ENCODE measurements around the gene CASTOR2. TPM values are rescaled to one million over a fixed set of nuclear protein-coding genes. Genes with fewer than 3 reads are reported as not detected.
A peak's percentile ranks its signal among the peaks of the same experiment; 100 is the strongest.
"Not testable (repeated sequence)": the region's sequence is repeated elsewhere in the genome, so short reads cannot be mapped to it uniquely, and the experiment has no call there.

The CASTOR2 gene
- total RNA-seq (100 to 1,000 TPM in 1 of 9 donors, 10 to 100 TPM in 8; 19.2 to 180 (median 29.1) TPM), polyA plus RNA-seq (10 to 100 TPM in 1 of 2 donors, 1 to 10 TPM in 1; 9.6 to 11.1 TPM)
- long read RNA-seq, donor 1: 0 reads
- long read RNA-seq, donor 2, partial matches to known transcripts: 1 of 1 reads
- long read RNA-seq, donor 2, other reads (novel, unspliced or antisense): 0 of 1 reads
- long read RNA-seq, donor 3, partial matches to known transcripts: 0 of 4 reads
- long read RNA-seq, donor 3, other reads (novel, unspliced or antisense): 3 of 4 reads

DNA sequence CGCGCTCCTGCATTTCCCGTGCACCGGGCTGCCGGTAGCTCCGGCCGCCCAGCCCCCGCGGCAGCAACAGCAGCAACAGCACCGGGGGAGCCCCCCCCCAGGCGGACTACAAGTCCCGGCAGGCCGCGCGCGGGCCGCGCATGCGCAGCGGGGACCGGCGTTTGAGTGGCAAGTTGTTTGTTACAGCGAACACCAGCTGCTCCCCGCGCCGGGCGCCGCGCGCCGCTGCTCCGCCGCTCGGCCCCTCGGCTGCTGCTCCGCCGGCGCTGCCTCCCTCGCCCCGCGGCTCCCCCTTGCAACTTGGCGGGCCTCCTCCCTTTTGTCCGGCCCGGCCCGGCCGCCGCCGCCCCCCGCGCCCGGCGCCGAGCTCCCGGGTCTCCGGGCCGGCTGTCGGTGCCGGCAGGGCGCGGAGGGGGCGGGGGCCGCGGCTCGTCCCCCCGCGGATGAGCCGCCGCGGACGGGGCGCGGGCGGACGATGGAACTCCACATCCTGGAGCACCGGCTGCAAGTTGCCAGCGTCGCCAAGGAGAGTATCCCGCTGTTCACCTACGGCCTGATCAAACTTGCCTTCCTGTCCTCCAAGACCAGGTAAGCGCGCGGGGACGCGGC is at the start of gene CASTOR2:
Gene CASTOR2, plus strand, starts transcription at position 195 of the 609 bp plus-strand sequence. Its CDS starts 281 bp downstream, at position 476.
- H3K27me3 ChIP-seq; H3K27ac ChIP-seq; H3K9me3 ChIP-seq; H3K36me3 ChIP-seq; intact Hi-C loops (cut with DNase I); H3K4me1 ChIP-seq: not testable (repeated sequence)
- DNase-seq: peak; percentile 38 to 74 (median 61)
- ATAC-seq: peak; percentile 81 to 96 (median 94)
- 0 to 2% methylated on average over 16 to 19 of the region's 84 CpGs; no CpG with 5 or more reads in 2 of the 4 donors for WGBS, 4 donors
- peak within 1 kb of the TSS in 9 of 12 donors; percentile 27 to 47 (median 37) for H3K4me3 ChIP-seq

GRCh38 chr7:74922321-74922890 is 42.1 kb upstream of the CASTOR2 start:
- DNase-seq; ATAC-seq; H3K27me3 ChIP-seq; H3K27ac ChIP-seq; H3K4me1 ChIP-seq; H3K4me3 ChIP-seq; H3K9me3 ChIP-seq; H3K36me3 ChIP-seq; intact Hi-C loops (cut with DNase I): not testable (repeated sequence)
- 82 to 89% (median 86%) methylated on average over 6 to 9 of the region's 10 CpGs for WGBS, 4 donors

- H3K36me3 ChIP-seq; DNase-seq; H3K9me3 ChIP-seq; H3K4me1 ChIP-seq; ATAC-seq; H3K27me3 ChIP-seq; H3K4me3 ChIP-seq; H3K27ac ChIP-seq; intact Hi-C loops (cut with DNase I): not testable (repeated sequence)
- 98 to 100% (median 100%) methylated on average over 1 of the region's 1 CpG for WGBS, 4 donors
Measured at GRCh38 chr7:74923644-74924043, 40.9 kb upstream of the CASTOR2 start.

GRCh38 chr7:74926968-74927367 is 37.5 kb upstream of the CASTOR2 start:
- H3K9me3 ChIP-seq; H3K36me3 ChIP-seq; H3K4me3 ChIP-seq; H3K27me3 ChIP-seq; intact Hi-C loops (cut with DNase I); H3K4me1 ChIP-seq; DNase-seq; H3K27ac ChIP-seq; ATAC-seq: not testable (repeated sequence)
- no CpG with 5 or more reads among the region's 1 CpG for WGBS, 4 donors

- 56% methylated on average over 1 of the region's 6 CpGs; no CpG with 5 or more reads in 2 of the 4 donors for WGBS, 4 donors
- intact Hi-C loops (cut with DNase I): not testable (repeated sequence)
Measured at GRCh38 chr7:74931563-74932328, 32.8 kb upstream of the CASTOR2 start.

GRCh38 chr7:74939429-74939828 is 25.1 kb upstream of the CASTOR2 start:
- H3K9me3 ChIP-seq; H3K4me3 ChIP-seq; ATAC-seq; H3K36me3 ChIP-seq; intact Hi-C loops (cut with DNase I); DNase-seq; H3K4me1 ChIP-seq; H3K27ac ChIP-seq; H3K27me3 ChIP-seq: not testable (repeated sequence)
- WGBS, 4 donors: no CpG with 5 or more reads among the region's 2 CpGs

More at GRCh38 chr7:74931563-74932328, 32.8 kb upstream of the CASTOR2 start:
- not testable (repeated sequence) for H3K4me1 ChIP-seq, H3K27me3 ChIP-seq, H3K9me3 ChIP-seq, H3K4me3 ChIP-seq, H3K36me3 ChIP-seq, DNase-seq, H3K27ac ChIP-seq
- ATAC-seq: peak in 3 of 4 donors; percentile 15 to 29 (median 18)

DNA sequence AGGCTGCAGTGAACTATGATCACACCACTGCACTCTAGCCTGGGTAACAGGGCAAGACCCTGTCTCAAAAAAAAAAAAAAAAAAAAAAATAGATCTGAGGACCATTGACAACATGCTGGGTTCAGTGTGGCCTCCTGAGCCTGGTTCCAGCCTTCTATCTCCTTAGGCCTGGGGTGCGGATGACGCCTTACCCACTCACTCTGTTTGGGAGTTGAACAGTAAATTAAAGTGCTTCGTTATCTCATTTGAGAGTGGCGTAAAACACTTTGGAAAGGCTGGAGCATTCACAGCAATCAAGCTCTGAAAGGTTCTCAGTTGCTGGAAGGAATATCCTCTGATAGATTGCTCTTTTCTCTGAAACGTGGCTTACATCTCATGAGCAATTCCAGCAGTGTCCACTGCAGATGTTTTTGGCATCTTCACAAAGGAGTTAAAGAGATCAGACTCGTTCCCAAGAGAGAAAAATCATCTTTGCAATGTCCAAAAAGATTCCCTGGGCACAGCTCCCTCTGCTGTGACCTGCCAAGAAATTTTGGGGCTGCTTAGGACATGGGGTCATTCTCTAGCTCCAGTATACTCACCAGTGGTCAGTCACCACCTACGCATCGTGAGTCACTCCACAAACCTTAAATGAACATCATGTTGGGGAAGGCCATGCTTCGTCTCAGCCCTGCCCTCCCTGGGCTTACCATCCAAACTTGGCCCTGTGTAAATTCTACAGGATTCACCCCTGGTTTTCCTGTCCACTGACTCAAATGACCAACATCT is 23.0 kb upstream of the CASTOR2 start:
- H3K4me3 ChIP-seq; H3K9me3 ChIP-seq; H3K36me3 ChIP-seq; H3K27me3 ChIP-seq; H3K27ac ChIP-seq; H3K4me1 ChIP-seq; intact Hi-C loops (cut with DNase I): not testable (repeated sequence)
- peak in 1 of 5 donors; percentile 27 for DNase-seq
- 84 to 88% methylated on average over 3 to 6 of the region's 9 CpGs; no CpG with 5 or more reads in 2 of the 4 donors for WGBS, 4 donors
- ATAC-seq: peak in 2 of 4 donors; percentile 48 to 67

DNA sequence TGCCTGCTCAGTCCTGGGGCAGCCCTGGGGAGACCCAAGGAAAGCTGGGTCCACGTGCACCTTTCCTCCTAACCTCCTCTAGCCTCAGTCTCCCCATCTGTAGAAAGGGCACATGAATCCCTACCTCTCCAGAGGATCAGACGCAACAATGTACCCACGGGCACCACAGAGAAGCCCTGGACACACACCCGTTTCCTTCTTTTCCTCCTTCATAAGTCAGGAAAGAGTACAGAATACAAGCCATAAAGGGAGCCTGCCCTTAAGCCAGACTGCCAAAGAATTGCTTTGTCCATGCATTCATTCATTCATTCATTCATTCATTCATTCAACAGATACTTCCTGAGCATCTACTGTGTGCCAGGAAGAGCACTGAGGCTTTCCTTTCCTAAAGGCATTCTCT is 20.6 kb upstream of the CASTOR2 start:
- 80 to 88% (median 85%) methylated on average over 3 of the region's 4 CpGs for WGBS, 4 donors
- intact Hi-C loops (cut with DNase I); H3K27ac ChIP-seq; H3K4me3 ChIP-seq; H3K4me1 ChIP-seq; ATAC-seq; H3K27me3 ChIP-seq; DNase-seq; H3K36me3 ChIP-seq; H3K9me3 ChIP-seq: not testable (repeated sequence)

DNA sequence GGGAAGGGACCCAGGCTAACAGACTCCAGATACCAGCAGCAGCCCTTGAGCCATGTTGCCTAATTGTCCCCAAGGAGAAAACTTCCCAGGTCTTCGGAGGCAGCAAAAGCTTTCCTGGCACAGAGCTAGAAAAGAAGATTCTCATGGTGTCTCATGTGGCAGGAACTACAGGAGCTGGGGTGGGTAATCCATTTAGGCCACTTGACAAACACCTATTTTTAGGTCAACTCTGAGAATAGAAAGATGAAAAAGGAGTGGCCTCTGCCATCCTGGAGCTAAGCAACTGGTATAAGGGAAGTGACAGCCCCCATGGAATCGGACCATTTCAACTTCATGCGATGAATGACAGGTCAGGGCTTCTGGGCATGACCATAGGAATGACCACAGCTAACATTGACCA is 16.8 kb upstream of the CASTOR2 start:
- H3K4me1 ChIP-seq; H3K9me3 ChIP-seq; H3K27me3 ChIP-seq; ATAC-seq; intact Hi-C loops (cut with DNase I); DNase-seq; H3K27ac ChIP-seq; H3K4me3 ChIP-seq; H3K36me3 ChIP-seq: not testable (repeated sequence)
- 0% methylated on average over 1 of the region's 3 CpGs; no CpG with 5 or more reads in 3 of the 4 donors for WGBS, 4 donors

DNA sequence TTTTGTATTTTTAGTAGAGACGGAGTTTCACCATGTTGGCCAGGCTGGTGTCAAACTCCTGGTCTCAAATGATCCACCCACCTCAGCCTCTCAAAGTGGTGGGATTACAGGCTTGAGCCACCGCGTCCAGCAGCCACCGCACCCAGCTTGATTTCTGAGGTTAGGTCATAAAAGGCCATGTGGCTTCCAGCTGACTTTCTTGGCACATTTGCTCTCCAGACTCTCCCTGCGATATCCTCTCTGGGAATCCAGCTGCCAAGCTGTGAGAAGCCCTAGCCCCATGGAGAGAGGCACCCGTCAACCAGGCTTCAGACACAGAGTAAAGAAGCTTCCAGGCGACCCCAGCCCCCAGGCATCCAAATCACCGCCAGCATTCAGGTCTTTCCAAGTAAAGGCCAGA is 10.7 kb upstream of the CASTOR2 start:
- intact Hi-C loops (cut with DNase I); H3K4me1 ChIP-seq; DNase-seq; H3K27ac ChIP-seq; ATAC-seq; H3K36me3 ChIP-seq; H3K27me3 ChIP-seq; H3K4me3 ChIP-seq; H3K9me3 ChIP-seq: not testable (repeated sequence)
- no CpG with 5 or more reads among the region's 8 CpGs for WGBS, 4 donors
